Liver (tissue), 9 donors: Measurements from ENCODE around the gene ZNF565. TPM values are rescaled to one million over a fixed set of nuclear protein-coding genes. Genes with fewer than 3 reads are reported as not detected.

Experiments
- DNase-seq: peaks from one replicate; pipeline ENCODE4 v3.0.0-alpha.2; 2017; ENCODE audit warnings: low spot score
- H3K27ac ChIP-seq, 2 donors: one replicate each; pipeline ENCODE4 v1.7.0; 2013; ENCODE audit warnings: inconsistent platforms in 2 of 2, low read length in 2 of 2, control low read depth in 1 of 2, low read depth in 1 of 2, mild to moderate bottlenecking in 1 of 2
- H3K27me3 ChIP-seq, 4 donors: one replicate each; pipeline versions ENCODE4 v1.6.1 to v1.7.0; 2013; ENCODE audit warnings: low read length in 3 of 4, inconsistent platforms in 1 of 4, mild to moderate bottlenecking in 1 of 4, moderate library complexity in 1 of 4; ENCODE audit not compliant: control insufficient read depth in 4 of 4, insufficient read depth in 4 of 4
- H3K36me3 ChIP-seq, 4 donors: one replicate each; pipeline versions ENCODE4 v1.6.1 to v1.7.0; 2013; ENCODE audit warnings: low read length in 3 of 4, mild to moderate bottlenecking in 3 of 4, low read depth in 1 of 4, moderate library complexity in 1 of 4; ENCODE audit not compliant: control insufficient read depth in 4 of 4, insufficient read depth in 3 of 4
- H3K4me1 ChIP-seq, 4 donors: one replicate each; pipeline versions ENCODE4 v1.6.1 to v1.7.0; 2013; ENCODE audit warnings: low read length in 3 of 4, mild to moderate bottlenecking in 3 of 4, moderate library complexity in 1 of 4; ENCODE audit not compliant: control insufficient read depth in 4 of 4, insufficient read depth in 4 of 4
- H3K4me3 ChIP-seq, 3 donors: one replicate each; pipeline versions ENCODE4 v1.6.1 to v1.7.0; 2013; ENCODE audit warnings: low read length in 3 of 3, control low read depth in 1 of 3, low read depth in 1 of 3, mild to moderate bottlenecking in 1 of 3
- H3K9ac ChIP-seq, 2 donors: one replicate each; pipeline ENCODE4 v1.7.0; 2013; ENCODE audit warnings: low read length in 2 of 2, mild to moderate bottlenecking in 2 of 2, moderate library complexity in 2 of 2, control low read depth in 1 of 2, low read depth in 1 of 2
- H3K9me3 ChIP-seq, 4 donors: one replicate each; pipeline versions ENCODE4 v1.6.1 to v1.7.0; 2013; ENCODE audit warnings: low read length in 3 of 4; ENCODE audit not compliant: control insufficient read depth in 4 of 4
- CTCF ChIP-seq: fragments of 150-350 bp; IDR thresholded peaks from 2 replicates; pipeline ENCODE4 v1.5.1; 2017; ENCODE audit warnings: improper control_type of control experiment, low read depth, low read length; ENCODE audit not compliant: missing input control
- FOXA2 ChIP-seq: IDR thresholded peaks from 2 replicates; pipeline ENCODE4 v1.6.1; 2016; ENCODE audit warnings: antibody characterized with exemption
- GABPA ChIP-seq, 2 donors: IDR thresholded peaks in 1 of 2; conservative IDR thresholded peaks in 1 of 2; 2 replicates each; pipeline ENCODE4 v1.6.1; 2016; ENCODE audit warnings: antibody characterized with exemption in 2 of 2, mild to moderate bottlenecking in 1 of 2, moderate library complexity in 1 of 2
- HNF4A ChIP-seq, 2 donors: conservative IDR thresholded peaks; 2 replicates each; pipeline ENCODE4 v1.6.1; 2016; ENCODE audit warnings: antibody characterized with exemption in 2 of 2, mild to moderate bottlenecking in 2 of 2
- HNF4G ChIP-seq: IDR thresholded peaks from 2 replicates; pipeline ENCODE4 v1.6.1; 2016; ENCODE audit warnings: antibody characterized with exemption
- MAX ChIP-seq: IDR thresholded peaks from 2 replicates; pipeline ENCODE4 v1.6.1; 2016; ENCODE audit warnings: antibody characterized with exemption
- RAD21 ChIP-seq, 2 donors: IDR thresholded peaks; 2 replicates each; pipeline ENCODE4 v1.6.1; 2016; ENCODE audit warnings: antibody characterized with exemption in 2 of 2, mild to moderate bottlenecking in 2 of 2
- REST ChIP-seq: IDR thresholded peaks from 2 replicates; pipeline ENCODE4 v1.6.1; 2016; ENCODE audit warnings: antibody characterized with exemption, mild to moderate bottlenecking
- RXRA ChIP-seq, 2 donors: IDR thresholded peaks; 2 replicates each; pipeline ENCODE4 v1.6.1; 2017 to 2018; ENCODE audit warnings: antibody characterized with exemption in 2 of 2, mild to moderate bottlenecking in 1 of 2
- SP1 ChIP-seq: IDR thresholded peaks from 2 replicates; pipeline ENCODE4 v1.6.1; 2018; ENCODE audit warnings: antibody characterized with exemption, mild to moderate bottlenecking
- TAF1 ChIP-seq: conservative IDR thresholded peaks from 2 replicates; pipeline ENCODE4 v1.6.1; 2016; ENCODE audit warnings: antibody characterized with exemption, mild to moderate bottlenecking
- WGBS: extraction: QIAGEN DNeasy Blood & Tissue Kit; methylation state at CpG from one replicate; pipeline ENCODE4 v1.1.7; 2013; 5-methylcytosine and 5-hydroxymethylcytosine counted together
- polyA plus RNA-seq, 2 donors: library from polyadenylated mRNA; stranded (reverse) in 1 of 2; unstranded in 1 of 2; fragments of 200-250 nt in 1 of 2; fragments of >200 nt in 1 of 2; fragmentation: Nextera tagmentation in 1 of 2; extraction: Ambion mirVana in 1 of 2; gene quantifications; one replicate each; pipeline versions ENCODE4 v1.2.1 to v1.2.3, GENCODE V29; 2013 to 2015
- total RNA-seq, 2 donors: library from RNA; depleted of rRNA; stranded (reverse); fragments of >200 nt; gene quantifications; one replicate each; pipeline ENCODE4 v1.2.3, GENCODE V29; 2014
- donor health status: healthy.
- donor health status: healthy.
- donor health status: healthy.
- donor health status: healthy.
- donor health status: healthy.

Gene ZNF565
- total and polyA plus RNA-seq, 4 donors: 0.95 to 4.9 (median 2.2) TPM

GRCh38 chr19:36152352-36153091 lies 61.9 kb downstream of the ZNF565 start, which contains the start of gene COX7A1:
Gene COX7A1, minus strand, starts transcription at chr19:36152447. Its CDS starts 40 bp downstream, at chr19:36152407.
- Histone ChIP-seq H3K27me3 (no peaks in the 10 kb centered on the region), H3K9ac (no peak within 1 kb of the TSS), H3K4me3 (peak within 1 kb of the TSS in 1 of 3 donors; percentile 3), H3K9me3 (no peaks in the 10 kb centered on the region), H3K27ac (peak within 1 kb of the TSS; percentile 39 to 63), H3K4me1 (no peaks in the 10 kb centered on the region), H3K36me3 (peaks cover 11 to 32% (median 20%) of the 10 kb centered on the region in 4 donors)
- no peak for DNase-seq
- WGBS: 74% methylated on average over 40 of the region's 40 CpGs
- TF ChIP-seq SP1: peak; percentile 12
- no peak for TF ChIP-seq REST
- TF ChIP-seq RXRA (IDR thresholded peaks at IDR 0.05): no peak

- no peak for DNase-seq
- no peaks in the 10 kb centered on the region for H3K4me1 ChIP-seq
- 79% methylated on average over 16 of the region's 16 CpGs for WGBS
- no peaks in the 10 kb centered on the region for H3K9me3 ChIP-seq
- H3K4me3 ChIP-seq: peak overlapping the region in 1 of 3 donors; percentile 3
- peaks cover 15 to 35% (median 22%) of the 10 kb centered on the region in 4 donors for H3K36me3 ChIP-seq
- peak overlapping the region; percentile 39 to 63 for H3K27ac ChIP-seq
- no peaks in the 10 kb centered on the region for H3K27me3 ChIP-seq
- TF ChIP-seq FOXA2 (no peak), MAX (no peak), HNF4G (no peak), HNF4A (conservative IDR thresholded peaks at IDR 0.05) (no peak), TAF1 (no peak), RXRA (IDR thresholded peaks at IDR 0.05) (no peak), CTCF (no peak), GABPA (IDR thresholded peaks at IDR 0.05 in 1 of 2, conservative IDR thresholded peaks at IDR 0.05 in 1 of 2) (no peak), RAD21 (IDR thresholded peaks at IDR 0.05) (no peak), SP1 (no peak)
- no peak overlapping the region for H3K9ac ChIP-seq
Observed at GRCh38 chr19:36152019-36152351, 62.5 kb downstream of the ZNF565 start.
